Thyroid gland (tissue), 4 donors: ENCODE measurements around the gene FBLN5.

Experiments
- POLR2A ChIP-seq, 2 donors: fragments of 450-650 bp; IDR thresholded peaks; one replicate each; pipeline ENCODE4 v1.6.1; 2017; ENCODE audit warnings: antibody characterized with exemption in 2 of 2, mild to moderate bottlenecking in 2 of 2, moderate library complexity in 1 of 2
- TF ChIP-seq, protein P1 (sequence below), 6 experiments: fragments of 200-600 bp in 3 of 6; fragments of 450-650 bp in 3 of 6; sonication (generic) in 3 of 6; IDR thresholded peaks; one replicate each; pipeline ENCODE4 v1.5.1; 2016 to 2019; ENCODE audit warnings: antibody characterized with exemption in 6 of 6, mild to moderate bottlenecking in 2 of 6, inconsistent platforms in 1 of 6, moderate library complexity in 1 of 6

DNA sequence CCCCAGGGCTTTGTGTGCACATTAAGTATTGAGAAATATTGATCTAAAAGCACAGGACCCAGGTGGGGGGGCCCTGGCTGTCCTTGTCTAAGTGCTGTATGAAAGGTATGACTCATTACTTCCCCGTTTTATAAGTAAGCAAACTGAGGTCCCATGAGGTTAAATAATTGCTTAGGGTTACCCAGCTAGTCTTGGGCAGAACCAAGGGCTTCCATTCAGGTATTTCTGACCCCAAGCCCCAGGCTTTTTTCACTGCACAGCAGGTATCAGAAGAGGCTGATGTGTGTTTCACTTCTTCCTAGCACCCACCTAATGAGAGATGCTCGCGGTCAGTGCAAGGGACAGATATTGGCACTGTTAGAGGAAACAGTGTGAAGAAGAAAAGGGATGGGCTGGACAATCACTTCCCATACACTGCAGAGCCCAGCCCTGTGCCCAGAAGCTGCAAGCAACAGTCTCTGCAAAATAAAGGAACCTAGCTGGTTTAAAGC, 75.4 kb downstream of the FBLN5 start:
- TF ChIP-seq, protein P1, sequence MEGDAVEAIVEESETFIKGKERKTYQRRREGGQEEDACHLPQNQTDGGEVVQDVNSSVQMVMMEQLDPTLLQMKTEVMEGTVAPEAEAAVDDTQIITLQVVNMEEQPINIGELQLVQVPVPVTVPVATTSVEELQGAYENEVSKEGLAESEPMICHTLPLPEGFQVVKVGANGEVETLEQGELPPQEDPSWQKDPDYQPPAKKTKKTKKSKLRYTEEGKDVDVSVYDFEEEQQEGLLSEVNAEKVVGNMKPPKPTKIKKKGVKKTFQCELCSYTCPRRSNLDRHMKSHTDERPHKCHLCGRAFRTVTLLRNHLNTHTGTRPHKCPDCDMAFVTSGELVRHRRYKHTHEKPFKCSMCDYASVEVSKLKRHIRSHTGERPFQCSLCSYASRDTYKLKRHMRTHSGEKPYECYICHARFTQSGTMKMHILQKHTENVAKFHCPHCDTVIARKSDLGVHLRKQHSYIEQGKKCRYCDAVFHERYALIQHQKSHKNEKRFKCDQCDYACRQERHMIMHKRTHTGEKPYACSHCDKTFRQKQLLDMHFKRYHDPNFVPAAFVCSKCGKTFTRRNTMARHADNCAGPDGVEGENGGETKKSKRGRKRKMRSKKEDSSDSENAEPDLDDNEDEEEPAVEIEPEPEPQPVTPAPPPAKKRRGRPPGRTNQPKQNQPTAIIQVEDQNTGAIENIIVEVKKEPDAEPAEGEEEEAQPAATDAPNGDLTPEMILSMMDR (IDR thresholded peaks at IDR 0.05): no peak
- no peak for TF ChIP-seq POLR2A (IDR thresholded peaks at IDR 0.05)
